ENCODE measurements around the gene VGLL4.
A peak's percentile ranks its signal among the peaks of the same experiment; 100 is the strongest.
"Not testable (repeated sequence)": the region's sequence is repeated elsewhere in the genome, so short reads cannot be mapped to it uniquely, and the experiment has no call there.

The VGLL4 gene

DNA sequence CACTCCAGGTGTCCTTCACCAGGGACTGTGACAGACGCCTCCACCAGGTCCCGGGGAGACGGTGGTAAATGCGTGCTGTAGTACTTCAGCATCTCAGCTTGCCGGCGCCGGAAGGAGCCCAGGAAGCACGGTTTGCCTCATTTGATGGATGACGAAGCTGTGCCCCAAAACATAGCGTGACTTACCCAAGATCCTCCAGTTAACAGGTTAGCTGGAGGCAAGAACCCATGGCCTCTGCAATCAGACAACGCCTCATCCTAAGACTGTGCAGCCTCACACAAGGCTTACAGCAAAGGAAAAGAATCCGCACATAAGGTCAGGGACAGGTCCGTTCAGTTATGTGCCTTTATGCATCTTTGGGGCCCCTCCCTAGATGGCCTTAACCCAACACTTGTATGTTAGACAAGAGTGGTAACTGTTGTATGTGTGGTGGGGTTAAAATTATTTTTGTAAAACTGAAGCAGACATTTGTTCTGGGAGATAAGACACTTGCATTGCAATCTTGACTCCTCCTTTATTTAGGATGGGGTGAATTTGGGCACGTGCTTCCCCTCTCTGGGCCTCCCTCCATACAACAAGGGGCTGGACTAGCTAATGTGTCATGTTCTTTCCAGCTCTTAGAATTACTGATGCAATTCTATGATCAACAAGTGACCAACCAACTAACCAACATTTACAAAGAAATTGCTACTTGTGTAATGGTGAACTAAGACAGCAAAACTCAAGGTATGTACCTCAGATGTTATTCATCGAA, 39.4 kb downstream of the VGLL4 start:
- DNase-seq, result no peak

DNA sequence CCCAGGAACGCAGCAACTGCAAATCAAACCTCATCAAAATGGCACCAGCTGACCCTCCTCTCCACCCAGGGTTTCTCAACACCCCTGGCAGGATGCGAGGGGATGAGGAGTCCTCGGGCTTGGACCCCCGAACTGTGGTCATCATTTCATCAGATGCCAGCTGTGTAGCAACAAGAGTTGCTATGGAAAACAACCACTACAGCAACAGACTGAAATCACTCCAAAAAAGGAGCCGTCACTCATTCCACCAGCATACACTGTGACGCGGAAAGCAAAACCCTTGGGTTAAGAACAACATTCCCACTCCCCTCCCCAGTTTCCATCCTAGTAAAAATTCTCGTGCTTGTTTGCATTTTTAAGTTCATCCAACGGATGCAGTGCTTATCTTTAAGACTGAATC, 40.1 kb downstream of the VGLL4 start:
- DNase-seq, result no peak

- no peak for DNase-seq
These were observed 40.7 kb downstream of the VGLL4 start for GRCh38 chr3:11602886-11603527.

- no peak for DNase-seq
These were observed 41.4 kb downstream of the VGLL4 start for GRCh38 chr3:11602239-11602840.

DNA sequence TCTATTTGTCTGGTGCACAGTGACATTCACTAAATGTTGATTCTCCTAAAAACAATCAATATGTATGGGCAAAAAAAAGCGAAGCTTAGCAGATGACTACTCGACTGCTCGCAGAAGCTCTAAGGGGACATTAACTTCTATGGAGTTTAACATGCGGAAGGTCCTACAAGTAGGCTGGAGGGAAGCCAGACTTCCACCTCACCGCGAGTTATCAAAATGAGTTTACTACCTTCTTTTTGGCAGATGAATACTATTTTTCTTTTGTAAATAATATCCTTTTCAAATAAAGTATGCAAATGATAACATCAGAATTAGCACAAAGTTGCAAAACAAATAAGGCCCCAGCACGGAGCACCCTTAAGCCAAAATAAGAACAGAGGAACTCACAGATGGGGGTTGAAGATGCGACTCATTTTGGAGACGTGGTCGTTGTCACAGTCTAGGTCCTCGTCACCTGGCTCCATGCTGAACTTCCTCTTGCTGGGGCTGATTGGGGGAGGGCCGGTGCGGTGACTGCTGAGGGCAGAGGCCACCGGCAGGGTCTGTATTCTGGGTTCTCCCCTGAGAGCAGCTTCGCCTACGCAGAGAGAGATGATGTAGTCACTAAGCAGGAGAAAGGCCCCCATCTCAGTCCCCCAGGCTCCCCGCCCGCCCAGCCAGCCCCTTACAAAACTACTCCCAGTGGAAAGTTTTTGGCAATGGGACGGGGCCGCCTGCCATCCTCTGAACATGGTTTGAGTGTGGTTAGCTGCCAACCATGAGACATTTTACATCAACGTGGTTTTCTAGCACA, 42.1 kb downstream of the VGLL4 start:
- no peak for DNase-seq

GRCh38 chr3:11600501-11601282, 43.0 kb downstream of the VGLL4 start:
- no peak for DNase-seq

DNA sequence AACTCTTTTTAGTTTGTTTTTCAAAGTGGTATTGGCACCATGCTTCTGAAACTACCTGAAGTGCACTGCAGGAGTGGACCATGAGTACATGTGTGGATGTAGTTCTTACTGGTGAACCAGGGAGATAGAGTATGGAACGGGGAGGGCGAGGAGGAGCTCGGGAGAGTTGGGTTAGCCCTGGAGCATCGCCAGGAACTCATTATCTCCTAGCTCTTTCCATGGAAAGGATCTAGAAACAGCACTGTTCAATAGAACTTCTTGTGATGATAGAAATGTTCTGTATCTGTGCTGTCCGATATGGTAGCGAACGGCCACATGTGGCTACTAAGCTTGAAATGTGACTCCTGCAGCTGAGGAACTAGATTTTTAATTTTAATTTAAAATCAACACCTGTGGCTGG, 47.3 kb downstream of the VGLL4 start:
- DNase-seq, result no peak

- DNase-seq, result not testable (repeated sequence)
These were observed 48.7 kb downstream of the VGLL4 start for GRCh38 chr3:11595024-11595423.

DNA sequence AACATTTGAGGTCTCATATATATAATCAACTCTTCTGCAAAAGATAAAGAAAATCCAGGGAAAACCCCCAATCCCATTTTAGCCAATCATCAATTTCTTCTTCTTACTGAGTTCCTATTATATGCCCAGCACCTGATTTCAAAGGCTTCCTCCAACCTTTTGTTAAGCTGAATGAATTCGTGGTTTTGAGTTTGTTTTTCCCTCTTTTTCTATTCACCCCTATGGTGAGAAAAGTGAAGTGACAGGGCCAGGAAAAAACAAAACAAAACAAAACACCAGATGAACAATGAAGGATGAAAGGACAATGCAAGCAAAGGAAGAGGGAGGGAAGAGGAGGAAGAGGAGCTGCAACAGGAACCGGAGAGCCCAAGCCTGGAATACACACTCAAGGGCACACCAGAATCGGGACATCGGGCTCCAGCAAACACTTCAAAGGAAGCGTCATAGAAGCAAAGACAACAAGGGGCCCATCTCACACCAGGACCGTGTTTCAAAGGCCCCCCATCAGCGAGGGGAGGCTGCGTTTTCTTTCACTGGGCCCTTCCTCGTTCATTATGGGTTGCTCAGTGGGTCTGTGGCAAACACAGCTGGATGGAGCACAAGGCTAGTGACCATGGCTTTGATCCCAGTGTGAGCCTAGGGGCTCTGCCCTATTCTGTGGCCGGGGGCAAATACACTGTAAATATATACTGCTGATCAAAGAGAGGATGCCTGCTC, 50.2 kb downstream of the VGLL4 start:
- no peak for DNase-seq

DNA sequence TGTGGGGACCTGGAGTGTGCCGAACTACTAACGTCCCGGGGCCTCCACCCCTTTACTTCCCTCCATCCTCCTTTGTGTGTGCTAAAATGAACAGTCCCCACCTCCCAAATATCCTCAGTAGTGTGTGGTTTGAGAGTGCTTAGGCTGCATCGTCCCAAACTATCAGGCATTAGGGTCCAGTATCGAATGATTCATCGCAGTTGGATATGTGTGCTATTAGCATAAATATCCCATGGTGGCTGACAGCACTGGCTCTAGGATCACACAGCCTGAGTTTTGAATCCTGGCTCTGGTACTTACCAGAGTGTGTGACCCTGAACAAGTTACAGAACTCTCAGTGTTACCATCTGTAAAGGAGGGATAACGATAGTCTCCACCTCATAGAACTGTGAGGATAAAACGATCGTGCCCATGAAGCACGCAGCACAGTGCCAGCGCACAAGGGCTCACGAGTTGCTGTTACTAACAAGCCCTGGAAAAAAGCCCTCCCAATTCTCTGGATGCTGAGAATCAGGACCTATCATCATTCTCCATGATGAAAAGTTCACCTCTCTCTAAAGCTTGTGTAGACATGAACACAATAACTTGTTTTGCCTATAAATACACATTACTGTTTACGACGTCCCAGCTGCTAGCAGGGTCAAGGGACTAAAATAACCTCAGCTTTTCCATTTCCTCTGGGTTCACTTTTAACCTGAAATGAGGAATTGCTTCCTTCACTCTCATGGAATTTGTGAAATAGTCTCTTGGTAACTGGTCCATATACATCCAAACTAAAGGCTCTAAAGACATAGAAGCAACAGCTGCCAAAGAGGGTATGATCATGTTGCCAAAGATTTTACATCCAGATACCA, 51.0 kb downstream of the VGLL4 start:
- DNase-seq, result no peak

- peak; percentile 62 for DNase-seq
These were observed 52.1 kb downstream of the VGLL4 start for GRCh38 chr3:11591391-11592282.

DNA sequence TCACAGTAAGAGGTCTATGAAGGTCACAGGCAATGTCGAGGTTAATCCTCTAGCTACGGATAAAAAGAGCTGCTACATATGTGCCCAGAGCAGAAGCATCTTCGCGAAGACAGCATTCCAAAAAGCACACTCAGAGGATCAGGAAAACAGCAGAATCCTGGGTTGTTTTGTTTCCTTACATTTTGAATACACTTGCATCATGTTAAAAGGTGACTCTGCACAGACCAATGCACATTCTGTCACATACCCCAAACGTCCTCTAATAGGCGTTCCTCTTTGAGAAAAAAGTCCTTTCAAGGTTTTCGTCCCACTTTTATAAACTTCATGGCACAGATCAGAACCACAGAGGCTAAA, 52.7 kb downstream of the VGLL4 start:
- DNase-seq, result no peak

GRCh38 chr3:11589706-11590105, 54.0 kb downstream of the VGLL4 start:
- no peak for DNase-seq

GRCh38 chr3:11588755-11589154, 55.0 kb downstream of the VGLL4 start:
- no peak for DNase-seq

- DNase-seq, result no peak
These were observed 55.4 kb downstream of the VGLL4 start for GRCh38 chr3:11588338-11588737.

GRCh38 chr3:11587766-11588165, 55.9 kb downstream of the VGLL4 start:
- no peak for DNase-seq

DNA sequence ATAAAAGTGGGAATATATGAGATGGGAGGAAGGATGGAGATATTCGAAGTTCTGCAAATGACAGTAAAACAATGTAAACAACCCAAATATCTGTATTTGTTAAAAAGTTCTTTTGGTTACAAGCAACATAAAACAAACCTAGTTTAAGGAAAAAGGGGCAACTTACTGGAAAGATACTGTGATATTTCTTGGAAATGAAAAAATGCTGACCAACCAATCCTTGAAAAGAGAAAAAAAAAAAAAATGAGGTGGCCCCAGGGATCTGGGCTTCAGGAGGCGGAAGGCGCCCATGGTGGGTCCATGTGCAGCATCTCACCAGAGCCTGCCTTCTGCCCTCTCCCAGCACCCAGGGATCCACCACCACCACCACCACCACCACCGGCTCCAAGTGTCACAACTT, 59.1 kb downstream of the VGLL4 start:
- DNase-seq, result no peak

- DNase-seq, result no peak
These were observed 60.1 kb downstream of the VGLL4 start for GRCh38 chr3:11583638-11584046.

GRCh38 chr3:11583235-11583634, 60.5 kb downstream of the VGLL4 start:
- no peak for DNase-seq
